HG02642 (cell line): Measurements from ENCODE around the gene WAPL.
A peak's percentile ranks its signal among the peaks of the same experiment; 100 is the strongest.

ENCODE experiments used
- ATAC-seq: cut with Tn5 transposase; IDR thresholded peaks from one replicate; pipeline ENCODE4 v1.9.1; 2021; ENCODE audit warnings: mild to moderate bottlenecking; ENCODE audit not compliant: unreplicated experiment, poor library complexity

The WAPL gene

DNA sequence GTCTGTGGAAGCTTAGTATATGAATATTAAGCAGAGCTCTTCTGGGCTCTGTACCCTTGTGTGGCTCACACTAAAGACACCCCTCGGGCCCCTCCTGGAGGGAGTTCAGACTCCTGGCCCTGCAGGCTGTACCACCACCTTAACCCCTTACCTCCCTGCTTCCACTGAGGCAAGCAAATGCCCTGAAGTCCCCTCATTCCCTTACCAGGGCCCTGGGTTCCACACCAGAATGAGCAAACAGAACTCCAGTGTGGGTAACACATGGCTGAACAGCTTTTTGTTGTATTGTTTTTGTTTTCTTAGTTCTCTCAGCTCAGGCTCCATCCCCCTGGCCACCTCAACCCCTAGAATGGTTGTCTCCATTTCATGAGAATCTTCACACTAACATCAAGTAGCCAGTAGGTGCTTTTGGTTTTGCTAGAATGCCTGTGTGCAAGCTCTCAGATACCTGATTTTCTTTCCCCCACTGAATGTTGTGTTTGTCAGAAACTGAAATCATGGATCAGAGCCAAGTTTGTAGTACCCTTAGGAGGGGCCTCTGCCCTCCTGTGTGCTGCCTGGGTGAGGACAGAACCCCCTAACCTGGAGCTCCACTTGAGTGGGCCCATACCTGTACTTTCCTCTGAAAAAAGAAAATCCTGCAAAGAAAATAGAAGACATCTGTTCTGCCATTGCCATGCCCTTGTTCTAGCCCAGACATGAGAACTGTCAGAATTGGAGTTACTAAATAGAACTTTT lies 2.8 kb upstream of the WAPL start:
- ATAC-seq, result no peak

DNA sequence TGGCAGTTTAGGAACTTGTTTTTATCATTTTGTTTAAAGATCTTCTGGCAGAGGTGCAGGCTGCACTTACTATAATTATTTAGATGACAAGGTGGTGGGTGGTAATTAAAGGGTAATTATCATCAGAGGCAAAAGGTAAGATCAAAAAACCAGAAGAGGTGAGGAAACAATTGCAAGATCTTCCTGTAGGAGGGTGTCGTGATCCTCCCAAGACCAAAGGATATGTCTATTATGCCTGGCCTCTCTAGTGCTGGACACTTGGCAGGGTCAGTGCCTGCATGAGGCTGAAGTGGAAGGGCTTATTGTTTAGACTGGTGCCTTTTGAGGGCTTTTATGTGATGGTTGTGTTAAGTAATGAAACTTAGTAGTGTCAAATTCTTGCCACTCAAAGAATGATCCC lies 1.8 kb upstream of the WAPL start:
- ATAC-seq, result no peak

DNA sequence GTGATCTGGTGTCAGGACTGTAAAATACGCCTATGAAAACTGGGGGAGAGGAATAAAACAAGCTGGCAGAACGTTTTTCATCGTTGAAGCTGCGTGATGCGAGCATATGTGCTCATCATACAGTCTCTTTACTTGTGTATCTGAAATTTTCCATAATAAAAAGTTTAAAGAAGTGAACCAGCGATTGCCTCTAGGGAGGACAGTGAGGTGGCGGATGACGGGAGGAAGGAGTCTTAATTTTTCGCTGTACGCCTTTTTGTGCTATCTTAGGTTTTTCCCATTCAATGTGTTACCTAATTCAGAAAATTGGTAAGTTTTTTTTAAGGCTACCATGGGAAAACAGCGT lies 891 bp upstream of the WAPL start:
- no peak for ATAC-seq

DNA sequence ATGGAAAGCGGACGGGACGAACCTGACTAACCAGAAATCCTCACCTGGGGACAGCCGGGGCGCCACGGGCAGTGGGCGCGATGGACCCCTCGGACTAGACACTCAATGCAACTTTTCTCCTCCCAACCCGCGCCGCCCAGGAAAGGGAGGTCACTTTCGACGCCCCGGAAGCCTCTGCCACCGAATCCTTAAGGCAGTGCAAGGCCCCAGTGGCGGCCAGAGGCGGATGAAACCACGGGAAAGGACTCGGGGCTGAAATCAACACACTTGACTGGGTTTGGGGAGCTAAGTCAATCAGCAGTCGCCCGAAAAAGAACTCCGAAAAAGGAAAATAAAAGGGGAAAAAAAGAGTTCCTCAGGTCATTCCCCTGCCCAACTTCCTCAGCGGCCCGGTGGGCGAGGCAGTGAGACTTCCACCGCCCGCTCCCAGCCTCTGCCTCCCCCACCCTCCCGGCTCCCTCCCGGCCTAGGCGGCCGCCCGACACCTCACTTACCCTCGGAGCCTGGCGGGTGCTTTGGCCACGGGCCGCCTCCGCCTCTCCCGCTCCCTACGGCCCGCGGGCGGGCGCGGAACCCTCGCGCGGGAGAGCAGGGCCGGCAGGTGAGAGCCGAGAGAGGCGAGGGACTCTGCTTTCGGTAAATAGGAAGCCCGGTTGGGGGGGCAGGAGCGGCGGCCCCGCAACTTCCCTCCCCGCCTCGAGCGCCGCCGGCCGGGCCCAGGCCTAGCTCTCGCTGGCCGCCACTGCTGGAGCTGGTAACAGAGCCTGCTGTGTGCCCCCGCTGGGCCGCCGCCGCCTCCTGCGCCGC lies 518 bp downstream of the WAPL start:
- ATAC-seq, result peak; percentile 31

DNA sequence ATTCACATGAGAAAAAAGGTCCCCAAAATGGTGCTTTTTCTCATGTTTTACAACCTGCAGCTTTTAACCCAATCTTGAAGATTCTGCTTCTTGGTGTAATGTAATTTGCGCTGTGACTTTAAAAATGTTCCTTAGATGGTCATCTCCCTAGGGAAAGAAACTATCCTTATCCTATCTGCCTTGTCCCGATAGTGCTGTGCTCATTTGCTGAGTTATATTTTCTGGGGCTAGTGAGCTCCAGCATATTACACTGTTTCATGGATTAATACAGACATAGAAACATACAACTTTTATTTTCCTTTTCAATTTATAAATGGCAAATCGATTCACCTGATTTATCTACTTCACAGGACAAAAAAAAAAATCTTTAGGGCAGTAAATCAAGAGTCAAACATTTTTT lies 2.8 kb downstream of the WAPL start:
- ATAC-seq, result no peak

DNA sequence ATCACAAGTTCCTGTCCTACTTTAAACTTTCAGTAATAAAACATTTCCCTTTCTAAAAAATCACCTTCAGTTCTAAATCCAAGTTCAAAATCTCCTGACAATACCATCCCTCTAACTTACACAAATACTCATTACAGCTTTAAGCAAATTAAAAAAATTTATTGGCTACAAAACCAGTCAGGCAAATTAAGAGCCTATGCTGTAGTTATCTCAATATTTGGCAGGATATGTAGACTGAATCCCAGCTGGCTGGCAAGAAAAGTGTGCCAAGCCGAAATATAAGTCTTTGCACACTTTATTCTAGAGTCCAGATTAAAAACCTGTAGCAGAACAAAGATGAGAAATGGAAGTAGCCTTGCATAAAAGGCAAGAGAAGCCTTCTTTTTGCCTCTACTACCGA lies 9.5 kb downstream of the WAPL start:
- ATAC-seq, result no peak

DNA sequence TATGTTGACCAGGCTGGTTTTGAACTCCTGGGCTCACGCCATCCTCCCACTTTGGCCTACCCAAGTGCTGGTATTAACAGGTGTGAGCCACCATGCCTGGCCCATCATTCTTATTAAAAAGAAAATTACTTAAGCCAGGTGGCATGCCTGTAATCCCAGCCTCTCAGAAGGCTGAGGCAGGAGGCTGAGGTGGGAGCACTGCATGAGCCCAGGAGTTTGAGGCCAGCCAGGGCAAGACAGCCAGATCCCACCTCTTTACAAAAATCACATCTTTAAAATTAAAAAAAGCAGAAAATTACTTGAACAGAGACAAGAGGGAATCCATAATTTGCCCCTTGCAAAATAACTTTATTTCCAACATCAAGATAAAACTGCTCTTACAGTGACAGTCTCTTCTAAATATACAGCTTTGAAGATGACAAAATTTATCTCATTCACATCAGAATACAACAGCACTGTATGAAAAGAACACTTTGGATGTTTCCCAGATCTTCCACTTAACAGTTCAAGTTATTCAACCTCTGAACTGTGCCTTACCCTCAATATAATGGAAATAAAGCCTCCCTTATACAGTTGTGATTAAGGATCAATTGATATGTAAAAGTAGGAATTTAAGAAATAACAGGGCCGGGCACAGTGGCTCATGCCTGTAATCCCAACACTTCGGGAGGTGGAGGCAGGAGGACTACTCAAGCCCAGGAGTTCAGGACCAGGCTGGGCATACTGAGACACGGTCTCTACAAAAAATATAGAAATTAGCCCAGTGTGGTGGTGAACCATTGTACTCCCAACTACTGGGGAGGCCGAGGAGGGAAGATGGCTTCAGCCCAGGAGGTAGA lies 10.3 kb downstream of the WAPL start:
- ATAC-seq, result no peak

DNA sequence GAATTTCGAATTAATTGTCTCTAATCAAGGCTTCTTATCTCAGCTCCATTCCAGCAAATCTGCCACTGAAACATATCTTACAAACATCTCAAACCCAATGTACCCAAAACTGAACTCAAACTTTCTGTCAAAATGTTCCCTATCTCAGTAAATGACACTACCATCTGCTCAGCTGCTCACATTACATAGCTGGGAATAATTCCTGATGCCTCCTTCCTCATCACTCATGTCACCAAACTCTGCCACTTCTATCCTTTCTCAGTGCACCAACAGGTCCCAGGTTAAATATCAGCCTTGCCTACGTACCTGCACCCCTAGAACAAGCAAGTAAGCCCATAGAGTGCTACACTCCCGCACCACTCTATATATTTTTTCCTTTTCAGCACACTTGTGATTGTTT lies 12.4 kb downstream of the WAPL start:
- ATAC-seq, result no peak

DNA sequence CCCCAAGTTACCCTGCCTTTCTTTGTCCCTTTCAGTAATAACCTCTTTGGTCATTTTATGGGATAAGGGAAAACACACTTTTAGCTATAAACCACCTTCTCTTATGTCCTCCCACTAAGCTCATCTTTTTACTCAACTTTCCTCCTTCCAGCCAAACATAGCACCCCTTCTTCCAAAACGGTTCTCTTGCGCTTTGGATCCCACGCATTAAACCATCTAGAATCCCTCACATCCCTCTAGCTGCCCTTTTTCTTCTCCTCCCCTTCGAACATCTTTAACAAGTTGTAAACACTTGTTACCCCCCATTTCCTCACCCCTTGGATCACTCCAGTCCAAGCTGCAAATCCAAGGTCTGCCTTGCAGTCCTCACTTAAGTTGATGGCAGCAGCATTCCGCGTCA lies 13.4 kb downstream of the WAPL start:
- no peak for ATAC-seq

DNA sequence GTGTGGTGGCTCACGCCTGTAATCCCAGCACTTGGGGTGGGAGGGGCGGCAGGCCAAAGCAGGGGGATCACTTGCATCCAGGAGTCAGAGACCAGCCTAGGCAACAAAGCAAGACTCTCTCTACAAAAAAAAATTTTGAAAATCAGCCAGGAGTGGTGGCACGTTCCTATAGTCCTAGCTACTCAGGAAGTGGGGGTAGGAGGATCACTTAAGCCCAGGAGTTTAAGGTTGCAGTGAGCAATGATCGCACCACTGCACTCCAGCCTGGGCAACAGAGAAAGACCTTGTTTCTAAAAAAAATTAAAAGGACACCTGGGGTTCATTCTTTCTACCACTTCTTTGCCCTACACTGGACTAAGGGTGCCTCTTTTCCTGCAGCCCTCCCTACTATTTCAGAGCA lies 15.1 kb downstream of the WAPL start:
- no peak for ATAC-seq

DNA sequence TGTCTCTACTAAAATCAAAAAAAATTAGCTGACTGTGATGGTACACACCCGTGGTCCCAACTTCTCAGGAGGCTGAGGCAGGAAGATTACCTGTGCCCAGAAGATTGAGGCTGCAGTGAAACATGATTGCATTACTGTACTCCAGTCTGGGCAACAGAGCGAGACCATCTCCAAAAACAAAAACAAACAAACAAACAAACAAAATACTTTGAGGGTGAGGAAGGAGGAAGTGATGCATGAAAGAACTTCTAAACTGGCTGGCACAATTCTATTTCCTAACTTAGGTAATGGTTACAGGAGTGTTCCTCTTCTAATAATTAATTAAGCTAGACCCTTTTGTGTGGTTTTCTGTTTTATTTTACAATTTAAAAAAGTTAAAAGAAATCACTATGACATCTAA lies 15.5 kb downstream of the WAPL start:
- no peak for ATAC-seq

DNA sequence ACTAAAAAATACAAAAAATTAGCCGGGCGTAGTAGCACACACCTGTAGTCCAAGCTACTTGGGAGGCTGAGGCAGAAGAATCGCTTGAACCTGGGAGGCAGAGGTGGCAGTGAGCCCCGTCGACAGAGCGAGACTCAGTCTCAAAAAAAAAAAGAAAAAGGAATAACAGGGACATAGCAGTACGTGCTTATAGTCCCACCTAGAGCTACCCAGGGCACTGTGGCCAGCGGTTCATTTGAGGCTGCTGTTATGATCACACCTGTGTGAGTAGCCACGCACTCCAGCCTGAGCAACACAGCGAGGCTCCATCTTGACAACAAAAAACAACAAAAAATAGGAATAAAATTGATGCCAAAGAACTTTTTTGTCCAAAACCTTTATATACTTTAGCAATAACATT lies 17.1 kb downstream of the WAPL start:
- no peak for ATAC-seq

DNA sequence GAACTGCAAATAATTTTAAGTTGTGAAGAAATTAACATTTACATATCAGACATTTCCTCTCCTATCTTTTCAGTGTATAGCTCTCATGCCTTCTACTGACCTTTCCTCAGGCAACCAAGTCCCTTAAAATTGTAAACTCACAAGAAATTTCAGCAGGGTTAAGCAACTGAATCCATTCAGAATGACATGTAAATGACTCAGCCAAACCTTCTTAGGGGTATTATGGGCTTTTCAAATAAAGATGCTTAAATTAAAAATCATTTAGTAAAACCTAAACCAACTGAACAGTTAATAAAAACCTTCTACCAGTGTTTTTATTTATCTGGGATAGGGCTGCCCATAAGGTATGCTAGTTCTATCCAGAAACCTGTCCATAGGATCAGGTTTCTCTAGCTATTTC lies 20.7 kb downstream of the WAPL start:
- ATAC-seq, result no peak

DNA sequence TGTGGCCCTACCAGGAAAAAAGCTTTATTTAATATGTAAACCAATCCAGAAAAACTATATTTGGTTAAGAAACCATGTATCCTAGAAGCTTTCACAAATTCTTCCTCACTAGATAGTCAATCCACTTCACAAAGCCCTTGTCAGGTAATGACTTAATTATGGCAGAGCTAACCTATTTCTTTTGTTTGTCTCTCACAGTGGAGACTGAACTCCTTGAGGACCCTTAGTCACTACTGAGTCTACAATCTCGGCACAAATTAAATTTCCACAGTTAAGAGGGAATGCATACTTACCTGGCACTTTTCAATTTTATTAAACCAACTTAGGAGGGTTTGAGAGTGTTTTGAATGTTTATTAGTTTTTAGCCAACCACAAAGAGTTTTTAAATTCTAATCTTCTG lies 23.0 kb downstream of the WAPL start:
- ATAC-seq, result no peak

DNA sequence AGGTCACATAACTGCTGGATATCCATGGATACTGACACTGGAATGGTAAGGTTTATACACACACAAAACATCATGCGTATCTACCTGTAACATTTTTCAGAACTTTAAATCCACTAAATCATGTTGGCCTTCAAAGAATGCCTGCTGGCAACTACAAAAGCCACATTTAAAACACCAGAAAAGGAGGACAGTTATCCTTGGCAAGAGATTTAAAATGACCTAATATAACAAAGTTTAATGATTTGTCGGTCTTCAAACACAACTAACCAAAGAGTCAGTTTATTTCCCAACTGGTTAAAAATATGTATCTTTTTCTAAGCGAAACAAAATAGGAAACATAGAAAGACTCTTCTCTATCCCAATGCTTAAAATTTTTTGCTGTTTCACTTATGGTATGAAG lies 24.0 kb downstream of the WAPL start:
- no peak for ATAC-seq

DNA sequence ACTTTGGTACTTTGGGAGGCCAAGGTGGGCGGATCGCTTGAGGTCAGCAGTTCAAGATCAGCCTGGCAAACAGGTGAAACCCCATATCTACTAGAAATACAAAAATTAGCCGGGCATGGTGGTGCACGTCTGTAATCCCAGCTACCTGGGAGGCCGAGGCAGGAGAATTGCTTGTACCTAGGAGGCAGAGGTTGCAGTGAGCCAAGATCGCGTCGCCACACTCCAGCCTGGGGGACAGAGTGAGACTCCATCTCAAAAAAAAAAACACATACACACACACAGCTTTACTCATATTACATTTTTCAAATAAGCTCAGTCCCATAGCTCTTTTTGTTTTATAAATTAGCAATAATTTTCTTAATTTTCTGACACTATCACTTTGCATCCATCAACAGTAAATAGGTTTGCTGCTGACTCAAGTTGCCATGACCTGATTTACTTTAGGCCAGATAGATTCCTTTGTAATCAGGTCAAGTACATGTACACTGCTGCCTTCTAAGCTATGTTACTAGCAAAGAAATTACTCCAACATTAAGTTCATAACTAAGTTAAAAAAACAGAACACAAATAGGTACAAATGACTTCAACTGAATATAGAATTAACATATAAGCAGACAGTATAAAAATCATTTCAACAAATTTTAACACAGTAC lies 31.5 kb downstream of the WAPL start:
- ATAC-seq, result no peak

DNA sequence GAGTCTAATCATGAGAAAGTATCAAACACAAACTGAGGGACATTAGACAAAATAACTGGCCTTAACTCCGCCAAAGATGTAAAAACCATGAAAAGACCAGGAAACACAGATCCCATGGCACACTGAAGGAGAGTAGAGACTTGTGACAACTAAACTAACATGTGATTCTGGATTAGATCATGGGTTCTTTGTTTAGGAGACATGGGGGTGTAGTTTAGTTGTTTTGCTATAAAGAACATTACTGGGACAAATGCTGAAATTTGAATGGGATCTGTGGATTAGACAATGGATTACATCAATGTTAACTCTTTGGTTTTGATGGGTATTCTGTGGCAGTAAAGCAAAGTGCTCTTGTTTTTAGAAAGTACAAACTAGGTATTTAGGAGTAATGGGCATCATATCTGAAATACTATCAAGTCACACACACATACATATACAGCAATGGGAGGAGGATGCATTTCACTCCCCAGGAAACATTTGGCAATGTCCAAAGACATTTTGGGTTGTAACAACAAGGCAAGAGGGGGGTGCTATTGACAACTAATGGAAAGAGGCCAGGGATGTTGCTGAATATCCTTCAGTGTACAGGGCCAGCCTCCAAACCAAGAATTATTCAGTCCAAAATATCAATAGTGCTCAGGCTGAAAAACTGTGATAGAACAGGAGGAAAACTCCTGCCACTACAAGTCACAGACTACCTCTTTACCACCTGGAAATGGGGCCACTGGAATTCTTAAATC lies 32.4 kb downstream of the WAPL start:
- ATAC-seq, result no peak

DNA sequence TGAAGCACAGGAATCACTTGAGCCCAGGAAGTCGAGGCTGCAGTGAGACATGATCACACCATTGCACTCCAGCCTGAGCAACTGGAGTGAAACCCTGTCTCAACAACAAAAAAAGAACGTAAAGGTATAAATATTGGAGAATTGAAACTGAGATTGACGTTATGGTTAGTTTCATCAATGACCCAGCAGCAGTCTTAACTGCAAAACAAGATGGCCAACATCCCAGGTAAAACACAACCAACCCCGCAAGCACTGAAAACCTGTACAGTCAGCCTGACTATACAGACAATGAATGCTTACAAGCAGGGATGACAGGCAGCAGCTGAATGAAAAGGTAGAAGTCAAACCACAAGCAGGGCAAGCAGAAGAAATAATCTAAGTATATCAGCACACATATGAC lies 34.7 kb downstream of the WAPL start:
- ATAC-seq, result no peak

DNA sequence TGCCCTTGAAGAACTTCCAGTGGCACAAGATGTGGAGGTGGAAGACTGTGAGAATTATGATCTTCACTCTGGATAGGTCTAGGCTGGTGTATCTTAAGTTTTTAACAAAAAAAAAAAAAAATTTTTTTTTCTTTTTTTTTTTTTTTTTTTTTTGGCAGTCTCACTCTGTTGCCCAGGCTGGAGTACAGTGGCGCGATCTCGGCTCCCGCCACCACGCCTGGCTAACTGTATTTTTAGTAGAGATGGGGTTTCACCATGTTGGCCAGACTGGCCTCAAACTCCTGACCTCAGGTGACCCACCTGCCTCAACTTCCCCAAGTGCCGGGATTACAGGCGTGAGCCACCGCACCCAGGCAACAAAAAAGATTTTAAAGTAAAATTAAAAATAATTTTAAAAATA lies 37.9 kb downstream of the WAPL start:
- ATAC-seq, result no peak

DNA sequence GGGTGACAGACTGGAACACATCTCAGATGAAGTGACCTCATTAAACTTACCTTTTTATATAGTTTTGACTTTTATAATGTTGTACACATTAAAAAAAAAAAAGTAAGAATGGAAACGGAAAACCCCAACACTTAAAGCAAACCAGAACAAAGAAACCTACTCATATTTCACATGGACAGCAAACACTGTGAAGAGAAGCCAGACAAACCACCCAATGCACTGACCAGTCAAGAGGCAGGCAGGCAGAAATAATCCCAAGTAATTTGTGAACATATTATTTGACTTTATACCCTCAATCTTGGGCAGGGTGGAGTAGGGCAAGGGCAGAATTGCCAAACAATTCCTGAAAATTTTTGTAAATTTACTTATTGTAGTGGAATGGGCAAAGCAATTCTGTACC lies 39.8 kb downstream of the WAPL start:
- no peak for ATAC-seq
